ENCODE data around the gene TMEM63C. TPM values are rescaled to one million over a fixed set of nuclear protein-coding genes. Genes with fewer than 3 reads are reported as not detected.

The TMEM63C gene
- total RNA-seq, 2 experiments from 2014 or later = 0.79 to 6.6 TPM

GRCh38 chr14:77222546-77223225, 41.1 kb downstream of the TMEM63C start:
- Histone ChIP-seq H3K9me3 (ENCODE audit: low read length) (no peaks in the 10 kb centered on the region), H3K4me2 (ENCODE audit: low read length) (no peak overlapping the region), H3K27ac (ENCODE audit: low read depth, low read length, poor library complexity, severe bottlenecking) (no peak overlapping the region), H3K4me3 (ENCODE audit: low read depth, low read length, poor library complexity, severe bottlenecking) (no peak overlapping the region), H2AFZ (ENCODE audit: low read length) (no peak overlapping the region), H3K36me3 (ENCODE audit: insufficient read depth, low read length) (no peaks in the 10 kb centered on the region), H3K79me2 (ENCODE audit: insufficient read depth, low read depth, low read length) (no peaks in the 10 kb centered on the region), H3K9me2 (ENCODE audit: insufficient read depth, low read length) (no peaks in the 10 kb centered on the region), H4K20me1 (ENCODE audit: insufficient read depth, low read length) (no peaks in the 10 kb centered on the region), H3K4me1 (ENCODE audit: insufficient read depth, low read length, poor library complexity, severe bottlenecking) (no peaks in the 10 kb centered on the region)
- ChIA-PET POLR2A (no interaction called here), CTCF (ENCODE audit: unreplicated experiment) (no interaction called here)
- BruUV-seq (replicated peaks) = no TSS peak
- no peak for TF ChIP-seq CTCF (conservative IDR thresholded peaks at IDR 0.05; ENCODE audit: low read length)
- no peak for TF ChIP-seq EZH2phosphoT487 (IDR thresholded peaks at IDR 0.05; ENCODE audit: borderline replicate concordance, low read depth, low read length)
- intact Hi-C loops (cut with micrococcal nuclease; ENCODE audit: unreplicated experiment) = no loop called here
- DNase-seq (ENCODE audit: low spot score) = no peak

GRCh38 chr14:77224212-77224611, 42.6 kb downstream of the TMEM63C start:
- Histone ChIP-seq H3K9me3 (ENCODE audit: low read length) (no peaks in the 10 kb centered on the region), H3K4me1 (ENCODE audit: insufficient read depth, low read length, poor library complexity, severe bottlenecking) (no peaks in the 10 kb centered on the region), H4K20me1 (ENCODE audit: insufficient read depth, low read length) (no peaks in the 10 kb centered on the region), H3K27ac (ENCODE audit: low read depth, low read length, poor library complexity, severe bottlenecking) (no peak overlapping the region), H3K4me2 (ENCODE audit: low read length) (no peak overlapping the region), H2AFZ (ENCODE audit: low read length) (no peak overlapping the region), H3K36me3 (ENCODE audit: insufficient read depth, low read length) (no peaks in the 10 kb centered on the region), H3K4me3 (ENCODE audit: low read depth, low read length, poor library complexity, severe bottlenecking) (no peak overlapping the region), H3K9me2 (ENCODE audit: insufficient read depth, low read length) (no peaks in the 10 kb centered on the region), H3K79me2 (ENCODE audit: insufficient read depth, low read depth, low read length) (no peaks in the 10 kb centered on the region)
- ChIA-PET POLR2A (no interaction called here), CTCF (ENCODE audit: unreplicated experiment) (no interaction called here)
- no TSS peak for BruUV-seq (replicated peaks)
- TF ChIP-seq CTCF (conservative IDR thresholded peaks at IDR 0.05; ENCODE audit: low read length) = no peak
- no peak for TF ChIP-seq EZH2phosphoT487 (IDR thresholded peaks at IDR 0.05; ENCODE audit: borderline replicate concordance, low read depth, low read length)
- intact Hi-C loops (cut with micrococcal nuclease; ENCODE audit: unreplicated experiment) = no loop called here
- no peak for DNase-seq (ENCODE audit: low spot score)

GRCh38 chr14:77225254-77225653, 43.7 kb downstream of the TMEM63C start:
- BruUV-seq (replicated peaks) = no TSS peak
- no peaks in the 10 kb centered on the region for H3K4me1 ChIP-seq (ENCODE audit: insufficient read depth, low read length, poor library complexity, severe bottlenecking)
- CTCF ChIA-PET (ENCODE audit: unreplicated experiment) = no interaction called here

More at GRCh38 chr14:77225254-77225653, 43.7 kb downstream of the TMEM63C start:
- Histone ChIP-seq H3K27ac (ENCODE audit: low read depth, low read length, poor library complexity, severe bottlenecking) (no peak overlapping the region), H3K4me3 (ENCODE audit: low read depth, low read length, poor library complexity, severe bottlenecking) (no peak overlapping the region), H3K9me2 (ENCODE audit: insufficient read depth, low read length) (no peaks in the 10 kb centered on the region), H3K9me3 (ENCODE audit: low read length) (no peaks in the 10 kb centered on the region), H3K79me2 (ENCODE audit: insufficient read depth, low read depth, low read length) (no peaks in the 10 kb centered on the region), H4K20me1 (ENCODE audit: insufficient read depth, low read length) (no peaks in the 10 kb centered on the region), H3K36me3 (ENCODE audit: insufficient read depth, low read length) (no peaks in the 10 kb centered on the region), H3K4me2 (ENCODE audit: low read length) (no peak overlapping the region), H2AFZ (ENCODE audit: low read length) (no peak overlapping the region)
- TF ChIP-seq EZH2phosphoT487 (IDR thresholded peaks at IDR 0.05; ENCODE audit: borderline replicate concordance, low read depth, low read length) (no peak), CTCF (conservative IDR thresholded peaks at IDR 0.05; ENCODE audit: low read length) (no peak)
- DNase-seq (ENCODE audit: low spot score) = no peak
- POLR2A ChIA-PET = no interaction called here
- intact Hi-C loops (cut with micrococcal nuclease; ENCODE audit: unreplicated experiment) = no loop called here

All from OCI-LY7 (cell line).